Measurements from ENCODE around the gene LUM. TPM values are rescaled to one million over a fixed set of nuclear protein-coding genes. Genes with fewer than 3 reads are reported as not detected.

The LUM gene
- total RNA-seq, 2 experiments from 2014 or later: not detected

GRCh38 chr12:91077228-91077954 is 33.9 kb downstream of the LUM start:
- Mint-ChIP-seq H3K27ac (no peak overlapping the region), H3K27me3 (no peaks in the 10 kb centered on the region), H3K4me1 (ENCODE audit: low read depth) (no peaks in the 10 kb centered on the region), H3K4me3 (no peak overlapping the region), H3K9me3 (no peaks in the 10 kb centered on the region), H3K36me3 (ENCODE audit: low read depth) (no peaks in the 10 kb centered on the region)
- POLR2A ChIA-PET: no interaction called here
- ATAC-seq (no peak), DNase-seq (no peak)
- intact Hi-C loops (cut with micrococcal nuclease): no loop called here
- TF ChIP-seq CTCF (IDR thresholded peaks at IDR 0.05): no peak
- CTCF ChIA-PET: no interaction called here

- CTCF ChIA-PET: no interaction called here
- POLR2A ChIA-PET: no interaction called here
- intact Hi-C loops (cut with micrococcal nuclease): no loop called here
- Mint-ChIP-seq H3K27ac (no peak overlapping the region), H3K27me3 (no peaks in the 10 kb centered on the region), H3K4me3 (no peak overlapping the region), H3K36me3 (ENCODE audit: low read depth) (no peaks in the 10 kb centered on the region), H3K4me1 (ENCODE audit: low read depth) (no peaks in the 10 kb centered on the region), H3K9me3 (no peaks in the 10 kb centered on the region)
- ATAC-seq (no peak), DNase-seq (no peak)
- TF ChIP-seq CTCF (IDR thresholded peaks at IDR 0.05): no peak
Measured at GRCh38 chr12:91074851-91075250, 36.4 kb downstream of the LUM start.

GRCh38 chr12:91074154-91074709 is 37.1 kb downstream of the LUM start:
- no peaks in the 10 kb centered on the region for H3K9me3 Mint-ChIP-seq
- H3K27me3 Mint-ChIP-seq: no peaks in the 10 kb centered on the region
- ATAC-seq: no peak
- ChIA-PET CTCF (no interaction called here), POLR2A (no interaction called here)
- no peaks in the 10 kb centered on the region for H3K4me1 Mint-ChIP-seq (ENCODE audit: low read depth)
- TF ChIP-seq CTCF (IDR thresholded peaks at IDR 0.05): no peak
- no peak for DNase-seq
- H3K4me3 Mint-ChIP-seq: no peak overlapping the region
- H3K36me3 Mint-ChIP-seq (ENCODE audit: low read depth): no peaks in the 10 kb centered on the region
- intact Hi-C loops (cut with micrococcal nuclease): no loop called here
- no peak overlapping the region for H3K27ac Mint-ChIP-seq

GRCh38 chr12:91073426-91073825 is 37.9 kb downstream of the LUM start:
- CTCF ChIA-PET: interaction anchor here (1.4 kb wide), 1 partner anchor 12 kb away, joined by 3 read pairs; no protein-coding TSS in a partner anchor
- no peak for TF ChIP-seq CTCF (IDR thresholded peaks at IDR 0.05)
- POLR2A ChIA-PET: no interaction called here
- H3K27ac Mint-ChIP-seq: no peak overlapping the region
- intact Hi-C loops (cut with micrococcal nuclease): no loop called here
- no peaks in the 10 kb centered on the region for H3K4me1 Mint-ChIP-seq (ENCODE audit: low read depth)
- H3K36me3 Mint-ChIP-seq (ENCODE audit: low read depth): no peaks in the 10 kb centered on the region
- ATAC-seq (no peak), DNase-seq (no peak)
- no peak overlapping the region for H3K4me3 Mint-ChIP-seq
- H3K9me3 Mint-ChIP-seq: no peaks in the 10 kb centered on the region
- H3K27me3 Mint-ChIP-seq: no peaks in the 10 kb centered on the region

- intact Hi-C loops (cut with micrococcal nuclease): no loop called here
- no peak overlapping the region for H3K4me3 Mint-ChIP-seq
- POLR2A ChIA-PET: interaction anchor here (0.7 kb wide), 1 partner anchor 26 kb away, joined by 4 read pairs; no protein-coding TSS in a partner anchor
- no peak for TF ChIP-seq CTCF (IDR thresholded peaks at IDR 0.05)
- no peaks in the 10 kb centered on the region for H3K9me3 Mint-ChIP-seq
- no peak for DNase-seq
- H3K27me3 Mint-ChIP-seq: peaks cover 1% of the 10 kb centered on the region
- H3K27ac Mint-ChIP-seq: no peak overlapping the region
- CTCF ChIA-PET: interaction anchor here (1.4 kb wide), 1 partner anchor 12 kb away, joined by 3 read pairs; no protein-coding TSS in a partner anchor
- no peak for ATAC-seq
- H3K4me1 Mint-ChIP-seq (ENCODE audit: low read depth): no peaks in the 10 kb centered on the region
- H3K36me3 Mint-ChIP-seq (ENCODE audit: low read depth): no peaks in the 10 kb centered on the region
Measured at GRCh38 chr12:91072931-91073330, 38.4 kb downstream of the LUM start.

Data from activated CD8-positive, alpha-beta T cell treated with anti-CD3 and anti-CD28 coated beads for 36 hours (primary cell).